Measurements from ENCODE around the gene AKTIP. TPM values are rescaled to one million over a fixed set of nuclear protein-coding genes. Genes with fewer than 3 reads are reported as not detected.

The AKTIP gene
- total RNA-seq, 1 experiment from 2014 or later, result 26.2 TPM

GRCh38 chr16:53542283-53542682 is 39.3 kb upstream of the AKTIP start:
- Histone ChIP-seq H4K20me1 (ENCODE audit: control insufficient read depth, insufficient read depth, insufficient read length) (no peaks in the 10 kb centered on the region), H3K27me3 (ENCODE audit: insufficient read depth, low read length) (no peaks in the 10 kb centered on the region), H3K9ac (ENCODE audit: extremely low read depth, insufficient read length, low read length) (no peak overlapping the region), H3K27ac (ENCODE audit: insufficient read length, low read depth, low read length) (no peak overlapping the region), H3K14ac (ENCODE audit: insufficient read depth, low read length) (no peak overlapping the region), H2BK5ac (ENCODE audit: insufficient read length, low read length) (no peak overlapping the region), H4K8ac (replicated peaks; ENCODE audit: insufficient read length, low read depth, low read length) (no peak overlapping the region), H3K23me2 (ENCODE audit: insufficient read length, low read depth, low read length, poor library complexity, severe bottlenecking) (no peaks in the 10 kb centered on the region), H3K79me2 (ENCODE audit: insufficient read depth, low read length) (no peaks in the 10 kb centered on the region), H2AK5ac (ENCODE audit: insufficient read length, low read length) (no peak overlapping the region), H3K18ac (ENCODE audit: insufficient read length, low read depth, low read length) (no peak overlapping the region), H2BK12ac (ENCODE audit: insufficient read length, low read depth, low read length) (no peak overlapping the region), H2BK20ac (ENCODE audit: low read depth, low read length, poor library complexity, severe bottlenecking) (no peak overlapping the region), H2BK15ac (ENCODE audit: low read depth, low read length) (no peak overlapping the region), H3K4me2 (ENCODE audit: insufficient read depth, insufficient read length, low read length) (no peak overlapping the region), H2BK120ac (ENCODE audit: low read depth, low read length, poor library complexity, severe bottlenecking) (no peak overlapping the region), H3K23ac (ENCODE audit: insufficient read length, low read depth, low read length) (no peak overlapping the region), H2AFZ (ENCODE audit: low read length) (no peak overlapping the region), H4K5ac (ENCODE audit: insufficient read length, low read depth, low read length) (no peak overlapping the region), H4K91ac (ENCODE audit: insufficient read length, low read depth, low read length) (no peak overlapping the region), H3T11ph (ENCODE audit: low read length) (no peak overlapping the region), H3K4me1 (ENCODE audit: insufficient read depth, low read length) (no peaks in the 10 kb centered on the region), H3K4ac (ENCODE audit: low read depth, low read length) (no peak overlapping the region), H3K9me3 (ENCODE audit: control insufficient read depth, low read depth, low read length) (no peaks in the 10 kb centered on the region), H3K79me1 (ENCODE audit: insufficient read depth, low read depth, low read length, poor library complexity, severe bottlenecking) (no peaks in the 10 kb centered on the region), H3K56ac (ENCODE audit: insufficient read length, low read depth, low read length) (no peak overlapping the region)
- H3K4me3 Mint-ChIP-seq, result no peak overlapping the region
- H3K4me1 Mint-ChIP-seq, result peaks cover 22 to 24% of the 10 kb centered on the region in 2 experiments
- no CpG with 5 or more reads among the region's 21 CpGs for WGBS (ENCODE audit: extremely low coverage, insufficient read length, low lambda C conversion rate)
- peaks cover 2 to 10% (median 3%) of the 10 kb centered on the region in 3 experiments; a peak in 6 of 7 replicates for H3K36me3 Mint-ChIP-seq (ENCODE audit: insufficient read depth in 1 of 3, low read depth in 3 of 3)
- H3K27ac Mint-ChIP-seq, result peak overlapping the region in 1 of 3 experiments; percentile 37; a peak in 2 of 7 replicates
- DNase-seq, result peak; percentile 77
- peaks cover 2% of the 10 kb centered on the region for H3K27me3 Mint-ChIP-seq (ENCODE audit: low read depth)
- peak; percentile 37; the same call in 2 of the 3 replicates for TF ChIP-seq CTCF (conservative IDR thresholded peaks at IDR 0.05)
- peaks cover 11 to 13% of the 10 kb centered on the region in 2 experiments for H3K9me3 Mint-ChIP-seq

Data from H9 (cell line).